Aorta (tissue), 5 donors: ENCODE data around the gene FAM193B. TPM values are rescaled to one million over a fixed set of nuclear protein-coding genes. Genes with fewer than 3 reads are reported as not detected.
A peak's percentile ranks its signal among the peaks of the same experiment; 100 is the strongest.

Experiments used
- ATAC-seq: fragments of 200-7000 bp; cut with Tn5 transposase; one replicate; pipeline ENCODE4 v1.9.1; 2022; ENCODE audit warnings: moderate library complexity; ENCODE audit not compliant: low FRiP score
- DNase-seq, 2 donors: peaks; one replicate each; pipeline ENCODE4 v3.0.0-alpha.2; 2020
- H3K27ac ChIP-seq, 2 donors: one replicate each; pipeline ENCODE4 v1.5.1; 2013; ENCODE audit warnings: low read length in 2 of 2, mild to moderate bottlenecking in 2 of 2, moderate library complexity in 2 of 2, control low read depth in 1 of 2, inconsistent platforms in 1 of 2, low read depth in 1 of 2
- H3K27me3 ChIP-seq, 2 donors: one replicate each; pipeline ENCODE4 v1.6.1; 2013; ENCODE audit warnings: control low read depth in 1 of 2, low read length in 1 of 2, mild to moderate bottlenecking in 1 of 2, moderate library complexity in 1 of 2; ENCODE audit not compliant: insufficient read depth in 2 of 2, control insufficient read depth in 1 of 2
- H3K36me3 ChIP-seq, 2 donors: one replicate each; pipeline ENCODE4 v1.6.1; 2013; ENCODE audit warnings: control low read depth in 1 of 2, low read length in 1 of 2, mild to moderate bottlenecking in 1 of 2; ENCODE audit not compliant: insufficient read depth in 2 of 2, control insufficient read depth in 1 of 2
- H3K4me1 ChIP-seq, 2 donors: one replicate each; pipeline ENCODE4 v1.6.1; 2013; ENCODE audit warnings: low read length in 2 of 2, control low read depth in 1 of 2, mild to moderate bottlenecking in 1 of 2, moderate library complexity in 1 of 2; ENCODE audit not compliant: insufficient read depth in 2 of 2, control insufficient read depth in 1 of 2
- H3K4me3 ChIP-seq, 2 donors: one replicate each; pipeline ENCODE4 v1.5.1; 2013; ENCODE audit warnings: low read length in 2 of 2, control low read depth in 1 of 2, mild to moderate bottlenecking in 1 of 2
- H3K9me3 ChIP-seq: one replicate; pipeline ENCODE4 v1.6.1; 2013; ENCODE audit warnings: mild to moderate bottlenecking, low read length; ENCODE audit not compliant: control insufficient read depth
- WGBS, 2 donors: extraction: QIAGEN DNeasy Blood & Tissue Kit; methylation state at CpG; one replicate each; pipeline ENCODE4 v1.1.7; 2013; 5-methylcytosine and 5-hydroxymethylcytosine counted together
- intact Hi-C, 2 donors: fragments of 100-400 bp; cut with DNase I; formaldehyde crosslinking; loops; one replicate each; pipeline versions ENCODE4 v1.14.2 to v1.15.0; 2022
- polyA plus RNA-seq, 2 donors: library from polyadenylated mRNA; stranded (reverse); fragments of 200-250 nt; gene quantifications; one replicate each; pipeline ENCODE4 v1.2.3, GENCODE V29; 2013
- total RNA-seq, 2 donors: library from RNA; stranded (reverse); fragmentation: NEBNext Ultra II Directional; extraction: Animal tissue kit (Norgen Biotek cat#: 25700); gene quantifications; one replicate each; pipeline ENCODE4 v1.2.1, GENCODE V29; 2021
- donor health status: healthy with polysubstance abuse.
- donor health status: Bipolar disorder and iron deficiency.
- donor health status: DM: no; HTN: no; CAD: no.
- donor health status: DM: no; HTN: no; CAD: no.
- donor health status: DM: yes; HTN: yes; CAD: no.

The FAM193B gene
- total and polyA plus RNA-seq, 4 donors: 49.5 to 533 (median 90.0) TPM

DNA sequence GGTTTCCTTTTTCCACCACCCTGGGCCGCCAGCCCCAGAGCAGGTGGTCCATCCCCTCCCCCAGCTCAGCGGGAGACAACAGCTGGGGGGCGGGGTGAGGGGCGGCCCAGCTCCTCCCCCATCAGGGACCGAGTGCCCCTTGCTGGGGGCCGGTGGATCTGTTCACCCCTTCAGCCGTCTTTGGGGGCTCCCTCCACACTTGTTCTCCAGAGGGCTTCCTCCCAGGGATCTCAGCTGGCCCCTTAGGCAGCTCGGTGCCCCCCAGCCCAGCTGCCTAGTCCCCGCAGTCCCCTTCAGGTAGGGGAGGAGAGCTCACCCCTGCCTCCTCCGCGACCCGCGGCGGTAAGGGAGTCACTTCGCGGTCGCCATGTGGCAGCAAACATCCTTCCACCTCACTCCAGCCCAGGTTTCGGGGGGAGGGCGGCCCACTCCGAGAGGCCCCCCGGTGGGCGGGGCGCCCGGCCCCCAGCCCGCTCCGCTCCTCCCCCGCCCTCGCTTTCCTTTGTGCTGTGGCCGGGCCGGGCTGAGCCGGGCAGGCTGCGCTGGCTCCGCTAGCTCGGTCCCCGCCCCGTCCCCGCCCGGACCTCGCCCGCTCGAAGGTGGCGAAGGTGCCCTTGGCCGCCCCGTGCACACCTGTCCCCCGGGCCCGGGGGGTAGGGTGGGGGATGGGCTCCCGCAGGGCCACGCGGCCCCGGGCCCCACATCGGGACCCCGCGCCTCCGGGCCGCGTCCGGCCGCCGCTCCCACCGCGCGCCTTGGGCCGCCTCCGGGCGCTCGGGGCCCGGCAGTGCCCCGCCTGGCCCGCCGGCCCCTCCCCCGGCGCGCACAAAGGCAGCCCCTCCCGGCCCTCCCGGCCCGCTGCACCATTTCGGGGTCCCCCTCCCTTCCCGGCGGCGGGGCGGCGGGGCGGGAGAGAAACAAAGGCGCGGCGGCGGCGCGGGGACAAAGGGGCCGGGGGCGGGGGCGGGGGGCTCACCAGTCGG is 81.6 kb downstream of the FAM193B start:
- DNase-seq (peak in 1 of 2 donors; percentile 82), ATAC-seq (no peak)
- Histone ChIP-seq H3K36me3 (no peaks in the 10 kb centered on the region), H3K27me3 (no peaks in the 10 kb centered on the region), H3K9me3 (no peaks in the 10 kb centered on the region), H3K4me3 (peak overlapping the region; percentile 51 to 77), H3K4me1 (no peaks in the 10 kb centered on the region), H3K27ac (no peak overlapping the region)
- 1% methylated on average over 54 to 93 of the region's 93 CpGs for WGBS, 2 donors
- intact Hi-C loops: no loop called here

DNA sequence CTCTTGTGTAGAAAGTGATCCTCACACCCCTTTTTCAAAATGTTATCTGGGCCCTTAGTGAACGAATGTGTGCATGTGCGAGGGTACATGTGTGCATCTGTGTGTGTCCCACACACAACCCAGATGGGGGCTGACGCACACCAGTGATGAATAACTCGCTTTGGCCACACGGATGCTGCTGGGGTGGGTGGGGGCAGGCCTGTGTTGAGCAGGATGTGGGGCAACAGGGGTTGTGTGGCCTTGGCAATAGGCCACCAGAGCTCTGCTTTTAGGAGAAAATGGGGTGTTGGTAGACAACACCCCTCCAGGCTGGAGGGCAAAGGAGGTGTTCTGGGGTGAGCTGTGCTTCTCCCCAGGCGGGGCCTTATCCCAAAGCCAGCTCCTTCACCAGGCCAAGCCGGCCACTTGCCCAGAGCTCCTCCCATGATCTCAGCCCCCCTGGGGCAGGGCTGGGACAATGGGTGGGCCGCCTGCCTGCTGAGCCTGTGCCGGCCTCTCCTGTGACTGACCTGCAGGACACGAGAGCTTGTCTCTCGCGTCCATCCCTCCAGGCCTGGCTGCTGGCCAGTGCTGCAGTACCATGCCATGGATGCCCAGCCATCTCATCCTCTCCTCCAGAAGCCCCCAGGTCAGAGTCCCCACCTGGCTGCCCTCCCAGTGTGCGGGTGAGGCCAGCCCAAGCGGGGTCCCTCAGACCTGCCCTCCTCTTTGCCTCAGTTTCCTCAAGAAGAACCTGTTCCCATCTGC is 82.6 kb downstream of the FAM193B start:
- Histone ChIP-seq H3K4me1 (no peaks in the 10 kb centered on the region), H3K27me3 (no peaks in the 10 kb centered on the region), H3K27ac (no peak overlapping the region), H3K9me3 (no peaks in the 10 kb centered on the region), H3K4me3 (peak overlapping the region in 1 of 2 donors; percentile 51), H3K36me3 (no peaks in the 10 kb centered on the region)
- intact Hi-C loops: no loop called here
- ATAC-seq (peak; percentile 30), DNase-seq (peak in 1 of 2 donors; percentile 88)
- WGBS, 2 donors: 18 to 21% methylated on average over 12 to 14 of the region's 14 CpGs

DNA sequence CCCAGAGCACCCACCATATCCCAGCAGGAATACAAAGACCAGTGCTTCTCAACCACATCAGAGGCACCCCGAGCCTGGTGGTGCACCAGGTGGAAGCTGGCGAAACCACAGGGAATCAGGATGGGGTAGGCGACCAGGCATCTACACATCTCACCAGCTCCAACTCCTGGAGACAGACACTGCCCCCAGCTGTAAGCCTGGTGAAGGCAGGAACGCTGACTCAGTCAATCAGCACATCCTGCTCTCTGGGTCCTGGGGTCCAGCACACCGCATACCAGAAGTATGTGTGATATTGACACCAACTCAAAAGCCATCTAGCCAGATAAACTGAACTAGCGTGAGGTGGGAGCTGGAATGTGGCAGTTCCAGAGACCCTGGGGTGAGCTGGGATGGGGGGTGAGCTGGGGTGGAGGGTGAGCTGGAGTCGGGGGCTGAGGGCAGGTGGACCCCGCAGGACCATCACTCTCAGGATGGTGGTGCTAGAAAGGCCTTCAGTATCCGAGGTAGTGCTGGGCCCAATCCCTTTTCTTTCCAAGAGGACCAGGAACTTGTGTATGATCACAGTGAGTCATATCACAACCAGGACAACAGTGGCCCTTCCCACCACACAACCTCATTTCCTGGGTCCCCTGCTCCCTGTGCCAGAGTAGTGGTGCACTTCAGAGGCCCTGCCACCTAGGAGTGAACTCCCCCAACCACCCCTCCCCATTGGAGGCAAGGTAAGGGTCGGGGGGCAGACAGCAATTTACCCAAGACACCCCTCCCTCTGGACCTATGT is 83.4 kb downstream of the FAM193B start:
- no peak overlapping the region for H3K27ac ChIP-seq

More for the DNA sequence above, 83.4 kb downstream of the FAM193B start:
- 63 to 73% methylated on average over 10 of the region's 10 CpGs for WGBS, 2 donors
- H3K9me3 ChIP-seq: no peaks in the 10 kb centered on the region
- no peaks in the 10 kb centered on the region for H3K27me3 ChIP-seq
- peaks cover 0 to 3% of the 10 kb centered on the region in 2 donors for H3K36me3 ChIP-seq
- intact Hi-C loops: no loop called here
- no peak for ATAC-seq
- DNase-seq: no peak
- no peak overlapping the region for H3K4me3 ChIP-seq
- no peaks in the 10 kb centered on the region for H3K4me1 ChIP-seq

Other genes starting within 250 kb of the FAM193B start
- 1 to 10 TPM; 9.1 to 9.2 TPM for gene MXD3, start 242.7 kb downstream of the FAM193B start, total RNA-seq
- 10 to 100 TPM in 1 of 2 donors, 1 to 10 TPM in 1; 4.1 to 52.6 TPM for gene MXD3, start 242.7 kb downstream of the FAM193B start, polyA plus RNA-seq
- gene LMAN2, start 202.9 kb downstream of the FAM193B start, total RNA-seq: 10 to 100 TPM; 86.2 to 89.0 TPM
- 100 to 1,000 TPM; 142 to 145 TPM for gene LMAN2, start 202.9 kb downstream of the FAM193B start, polyA plus RNA-seq
- gene RGS14, start 196.6 kb downstream of the FAM193B start, total RNA-seq: 10 to 100 TPM in 1 of 2 donors, 1 to 10 TPM in 1; 8.8 to 15.0 TPM
- 1 to 10 TPM; 5.7 to 9.4 TPM for gene RGS14, start 196.6 kb downstream of the FAM193B start, polyA plus RNA-seq
- not detected for gene SLC34A1, start 170.1 kb downstream of the FAM193B start, total RNA-seq
- not detected for gene SLC34A1, start 170.1 kb downstream of the FAM193B start, polyA plus RNA-seq
- gene PFN3, start 153.9 kb downstream of the FAM193B start, total RNA-seq: not detected
- gene PFN3, start 153.9 kb downstream of the FAM193B start, polyA plus RNA-seq: not detected
- gene F12, start 145.0 kb downstream of the FAM193B start, total RNA-seq: under 1 TPM; 0.23 to 0.33 TPM
- 1 to 10 TPM in 1 of 2 donors, not detected in 1; 1.8 TPM for gene F12, start 145.0 kb downstream of the FAM193B start, polyA plus RNA-seq
- gene GRK6, start 127.9 kb downstream of the FAM193B start, total RNA-seq: 10 to 100 TPM; 26.8 to 27.6 TPM
- gene GRK6, start 127.9 kb downstream of the FAM193B start, polyA plus RNA-seq: 10 to 100 TPM; 13.0 to 14.1 TPM
- 1 to 10 TPM; 1.9 to 2.0 TPM for gene PRR7, start 107.7 kb downstream of the FAM193B start, total RNA-seq
- under 1 TPM in 1 of 2 donors, not detected in 1; 0.74 TPM for gene PRR7, start 107.7 kb downstream of the FAM193B start, polyA plus RNA-seq
- gene DBN1, start 80.9 kb downstream of the FAM193B start, total RNA-seq: 100 to 1,000 TPM in 1 of 2 donors, 10 to 100 TPM in 1; 66.3 to 140 TPM
- gene DBN1, start 80.9 kb downstream of the FAM193B start, polyA plus RNA-seq: 10 to 100 TPM; 23.7 to 68.9 TPM
- 100 to 1,000 TPM; 510 to 729 TPM for gene PDLIM7, start 57.0 kb downstream of the FAM193B start, total RNA-seq
- gene PDLIM7, start 57.0 kb downstream of the FAM193B start, polyA plus RNA-seq: 1,000 to 10,000 TPM in 1 of 2 donors, 100 to 1,000 TPM in 1; 184 to 1,248 TPM
- 10 to 100 TPM; 15.0 to 21.6 TPM for gene DOK3, start 44.7 kb downstream of the FAM193B start, total RNA-seq
- gene DOK3, start 44.7 kb downstream of the FAM193B start, polyA plus RNA-seq: 1 to 10 TPM; 2.7 to 4.4 TPM
- gene DDX41, start 37.6 kb downstream of the FAM193B start, total RNA-seq: 10 to 100 TPM; 45.0 to 54.9 TPM
- 10 to 100 TPM; 46.5 to 95.4 TPM for gene DDX41, start 37.6 kb downstream of the FAM193B start, polyA plus RNA-seq
- gene TMED9, start 37.6 kb upstream of the FAM193B start, total RNA-seq: 100 to 1,000 TPM; 119 to 137 TPM
- gene TMED9, start 37.6 kb upstream of the FAM193B start, polyA plus RNA-seq: 100 to 1,000 TPM; 110 to 124 TPM
- gene B4GALT7, start 45.6 kb upstream of the FAM193B start, total RNA-seq: 10 to 100 TPM; 18.9 to 22.6 TPM
- gene B4GALT7, start 45.6 kb upstream of the FAM193B start, polyA plus RNA-seq: 10 to 100 TPM; 19.0 to 36.8 TPM
- gene FAM153A, start 228.3 kb upstream of the FAM193B start, total RNA-seq: 1 to 10 TPM in 1 of 2 donors, not detected in 1; 1.0 TPM
- gene FAM153A, start 228.3 kb upstream of the FAM193B start, polyA plus RNA-seq: under 1 TPM in 1 of 2 donors, not detected in 1; 0.13 TPM